Lung (tissue), 12 donors: Measurements from ENCODE around the gene FCHO1. TPM values are rescaled to one million over a fixed set of nuclear protein-coding genes. Genes with fewer than 3 reads are reported as not detected.

Source experiments
- ATAC-seq: fragments of 200-7000 bp; cut with Tn5 transposase; one replicate; pipeline ENCODE4 v1.9.1; 2020; ENCODE audit warnings: moderate number of reproducible peaks; ENCODE audit not compliant: insufficient read depth, low FRiP score
- DNase-seq, 3 donors: peaks; one replicate each; pipeline ENCODE4 v3.0.0-alpha.2; 2013 to 2017
- H3K27ac ChIP-seq, 2 donors: one replicate each; pipeline ENCODE4 v1.5.1; 2013; ENCODE audit warnings: mild to moderate bottlenecking in 2 of 2, moderate library complexity in 2 of 2, control low read depth in 1 of 2, inconsistent platforms in 1 of 2, low read depth in 1 of 2, low read length in 1 of 2
- H3K27me3 ChIP-seq, 3 donors: one replicate each; pipeline ENCODE4 v1.5.1; 2013; ENCODE audit warnings: low read length in 2 of 3; ENCODE audit not compliant: control insufficient read depth in 3 of 3, insufficient read depth in 3 of 3
- H3K36me3 ChIP-seq, 4 donors: one replicate each; pipeline ENCODE4 v1.5.1; 2013; ENCODE audit warnings: low read length in 4 of 4, mild to moderate bottlenecking in 1 of 4, moderate library complexity in 1 of 4; ENCODE audit not compliant: control insufficient read depth in 4 of 4, insufficient read depth in 4 of 4
- H3K4me1 ChIP-seq, 5 donors: one replicate each; pipeline ENCODE4 v1.5.1; 2013; ENCODE audit warnings: low read length in 5 of 5, mild to moderate bottlenecking in 2 of 5, moderate library complexity in 1 of 5; ENCODE audit not compliant: control insufficient read depth in 5 of 5, insufficient read depth in 5 of 5
- H3K4me3 ChIP-seq: one replicate; pipeline ENCODE4 v1.5.1; 2013; ENCODE audit warnings: mild to moderate bottlenecking, control low read depth, moderate library complexity
- H3K9ac ChIP-seq, 2 donors: one replicate each; pipeline ENCODE4 v1.5.1; 2013; ENCODE audit warnings: low read length in 2 of 2, control low read depth in 1 of 2; ENCODE audit not compliant: insufficient read depth in 1 of 2
- H3K9me3 ChIP-seq, 4 donors: one replicate each; pipeline ENCODE4 v1.5.1; 2013; ENCODE audit warnings: low read length in 3 of 4, mild to moderate bottlenecking in 1 of 4, moderate library complexity in 1 of 4; ENCODE audit not compliant: control insufficient read depth in 4 of 4, insufficient read depth in 3 of 4
- WGBS, 2 donors: extraction: QIAGEN DNeasy Blood & Tissue Kit; methylation state at CpG; one replicate each; pipeline ENCODE4 v1.1.7; 2013; 5-methylcytosine and 5-hydroxymethylcytosine counted together
- polyA plus RNA-seq, 2 donors: library from polyadenylated mRNA; stranded (reverse); fragments of 200-250 nt; gene quantifications; one replicate each; pipeline ENCODE4 v1.2.1, GENCODE V29; 2013
- total RNA-seq, 2 donors: library from RNA; depleted of rRNA in 1 of 2; stranded (reverse); fragments of >200 nt in 1 of 2; gene quantifications; one replicate each; pipeline ENCODE4 v1.2.1, GENCODE V29; 2014 to 2021
- TF ChIP-seq, protein P1 (sequence below): IDR thresholded peaks from 2 replicates; pipeline ENCODE4 v1.5.1; 2012; ENCODE audit warnings: mild to moderate bottlenecking; ENCODE audit errors: control extremely low read depth, extremely low read depth
- donor health status: control.
- donor health status: control.
- donor health status: Bipolar disorder and iron deficiency.
- donor health status: healthy.
- donor health status: DM: yes; HTN: yes; CAD: no.

FCHO1 gene
- total and polyA plus RNA-seq, 4 donors, result 3.2 to 10.4 (median 7.8) TPM

DNA sequence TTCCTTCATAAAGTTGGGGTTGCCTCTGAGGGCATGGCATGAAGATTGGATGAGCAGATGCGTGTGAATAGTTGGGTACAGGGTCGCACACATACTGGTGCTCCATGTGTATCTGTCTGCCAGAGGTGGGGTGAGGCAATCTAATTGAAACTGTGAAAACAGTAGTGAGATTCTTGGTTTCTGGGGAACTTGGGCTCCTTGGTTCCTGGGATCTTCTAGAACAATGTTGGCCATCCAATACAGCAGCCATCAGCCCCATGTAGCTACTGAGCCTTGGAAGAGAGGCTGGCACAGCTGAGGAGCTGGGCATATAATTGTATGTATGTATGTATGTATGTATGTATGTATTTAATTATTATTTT, 616 bp downstream of the FCHO1 start:
- no peak overlapping the region for H3K4me3 ChIP-seq
- WGBS, 2 donors, result 28 to 54% methylated on average over 2 of the region's 2 CpGs
- H3K9me3 ChIP-seq, result no peaks in the 10 kb centered on the region
- peaks cover 0 to 10% (median 4%) of the 10 kb centered on the region in 5 donors for H3K4me1 ChIP-seq
- no peak overlapping the region for H3K9ac ChIP-seq
- no peak for DNase-seq
- H3K36me3 ChIP-seq, result no peaks in the 10 kb centered on the region
- no peak overlapping the region for H3K27ac ChIP-seq
- ATAC-seq, result no peak
- H3K27me3 ChIP-seq, result no peaks in the 10 kb centered on the region
- TF ChIP-seq, protein P1, sequence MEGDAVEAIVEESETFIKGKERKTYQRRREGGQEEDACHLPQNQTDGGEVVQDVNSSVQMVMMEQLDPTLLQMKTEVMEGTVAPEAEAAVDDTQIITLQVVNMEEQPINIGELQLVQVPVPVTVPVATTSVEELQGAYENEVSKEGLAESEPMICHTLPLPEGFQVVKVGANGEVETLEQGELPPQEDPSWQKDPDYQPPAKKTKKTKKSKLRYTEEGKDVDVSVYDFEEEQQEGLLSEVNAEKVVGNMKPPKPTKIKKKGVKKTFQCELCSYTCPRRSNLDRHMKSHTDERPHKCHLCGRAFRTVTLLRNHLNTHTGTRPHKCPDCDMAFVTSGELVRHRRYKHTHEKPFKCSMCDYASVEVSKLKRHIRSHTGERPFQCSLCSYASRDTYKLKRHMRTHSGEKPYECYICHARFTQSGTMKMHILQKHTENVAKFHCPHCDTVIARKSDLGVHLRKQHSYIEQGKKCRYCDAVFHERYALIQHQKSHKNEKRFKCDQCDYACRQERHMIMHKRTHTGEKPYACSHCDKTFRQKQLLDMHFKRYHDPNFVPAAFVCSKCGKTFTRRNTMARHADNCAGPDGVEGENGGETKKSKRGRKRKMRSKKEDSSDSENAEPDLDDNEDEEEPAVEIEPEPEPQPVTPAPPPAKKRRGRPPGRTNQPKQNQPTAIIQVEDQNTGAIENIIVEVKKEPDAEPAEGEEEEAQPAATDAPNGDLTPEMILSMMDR, result no peak

DNA sequence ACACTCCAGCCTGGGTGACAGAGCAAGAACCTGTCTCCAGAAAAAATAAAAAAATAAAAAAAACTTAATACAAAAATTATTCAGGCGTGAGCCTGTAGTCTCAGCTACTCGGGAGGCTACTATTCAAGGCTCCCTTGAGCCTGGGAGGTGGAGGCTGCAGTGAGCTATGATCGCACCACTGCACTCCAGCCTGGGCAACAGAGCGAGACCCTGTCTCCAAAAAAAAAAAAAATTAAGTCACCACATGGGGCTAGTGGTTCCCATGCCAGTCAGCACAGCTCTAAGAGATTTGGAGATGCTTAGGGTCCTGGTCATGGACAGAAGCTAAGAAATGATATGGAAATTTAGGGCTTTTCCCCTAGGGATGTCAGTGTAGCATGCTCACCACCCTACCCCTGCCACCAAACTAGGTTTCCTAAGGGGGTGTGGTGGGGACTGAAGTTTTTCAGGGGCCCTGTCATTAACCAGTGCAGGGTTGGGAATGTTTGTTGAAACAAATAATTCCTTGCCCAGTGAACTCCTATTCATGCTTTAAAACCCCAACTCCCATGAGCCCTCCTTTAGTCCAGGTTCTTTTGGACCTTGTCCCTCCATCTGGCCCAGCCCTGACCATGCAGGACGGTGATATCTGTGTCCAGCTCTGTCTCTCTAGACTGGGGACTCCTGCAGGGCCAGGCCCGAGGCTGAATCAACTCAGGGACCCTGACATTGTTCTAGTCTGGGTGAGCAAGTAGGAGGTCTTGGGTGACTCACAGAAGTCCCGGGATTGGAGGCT, 1.8 kb downstream of the FCHO1 start:
- Histone ChIP-seq H3K9me3 (no peaks in the 10 kb centered on the region), H3K27ac (no peak overlapping the region), H3K9ac (no peak overlapping the region), H3K27me3 (no peaks in the 10 kb centered on the region), H3K4me3 (no peak overlapping the region), H3K4me1 (peaks cover 0 to 8% (median 0%) of the 10 kb centered on the region in 5 donors), H3K36me3 (no peaks in the 10 kb centered on the region)
- TF ChIP-seq, protein P1, result no peak
- 90 to 92% methylated on average over 7 of the region's 7 CpGs for WGBS, 2 donors
- no peak for DNase-seq
- ATAC-seq, result no peak

DNA sequence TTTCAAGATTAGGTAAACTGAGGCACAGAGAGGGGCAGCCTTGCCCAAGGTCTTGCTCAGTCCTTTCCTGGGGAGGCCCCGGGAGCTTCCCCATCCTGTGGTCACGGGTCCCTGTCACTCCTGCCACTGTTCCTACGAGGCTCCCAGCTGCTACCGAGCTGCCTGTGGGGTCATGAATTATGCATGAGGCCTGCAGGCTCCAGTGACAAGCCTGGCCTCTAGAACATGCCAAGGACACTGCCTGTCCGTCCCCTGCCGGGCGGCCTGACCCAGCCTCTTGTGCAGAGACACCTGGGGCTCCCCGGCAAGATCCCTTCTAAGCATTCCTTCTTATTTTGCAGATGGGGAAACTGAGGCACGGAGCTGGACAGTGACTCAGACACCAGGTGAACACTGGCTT, 2.7 kb downstream of the FCHO1 start:
- no peaks in the 10 kb centered on the region for H3K36me3 ChIP-seq
- H3K27me3 ChIP-seq, result no peaks in the 10 kb centered on the region
- no peaks in the 10 kb centered on the region for H3K9me3 ChIP-seq
- peaks cover 0 to 8% (median 0%) of the 10 kb centered on the region in 5 donors for H3K4me1 ChIP-seq
- WGBS, 2 donors, result 59 to 61% methylated on average over 9 of the region's 9 CpGs
- no peak overlapping the region for H3K9ac ChIP-seq
- DNase-seq, result no peak
- ATAC-seq, result no peak
- H3K27ac ChIP-seq, result no peak overlapping the region
- TF ChIP-seq, protein P1, result no peak
- no peak overlapping the region for H3K4me3 ChIP-seq
